Small intestine (tissue), 7 donors: Measurements from ENCODE around the gene PFN1. TPM values are rescaled to one million over a fixed set of nuclear protein-coding genes. Genes with fewer than 3 reads are reported as not detected.

Experiments
- DNase-seq, 2 donors: peaks; one replicate each; pipeline versions ENCODE4 v3.0.0 to v3.0.0-alpha.2; 2013
- FAIRE-seq: peaks from 2 replicates; lab custom pipeline; 2012; peaks lifted over from hg19 to GRCh38; lab: Jason Lieb, UNC
- H3K27ac ChIP-seq, 3 donors: one replicate each; pipeline ENCODE4 v1.5.1; 2013; ENCODE audit warnings: low read length in 2 of 3, mild to moderate bottlenecking in 2 of 3, control low read depth in 1 of 3, inconsistent platforms in 1 of 3, low read depth in 1 of 3, moderate library complexity in 1 of 3
- H3K27me3 ChIP-seq, 3 donors: one replicate each; pipeline ENCODE4 v1.6.1; 2013; ENCODE audit warnings: low read length in 3 of 3, inconsistent platforms in 1 of 3; ENCODE audit not compliant: control insufficient read depth in 3 of 3, insufficient read depth in 3 of 3
- H3K36me3 ChIP-seq, 3 donors: one replicate each; pipeline ENCODE4 v1.6.1; 2013; ENCODE audit warnings: low read length in 3 of 3, inconsistent platforms in 1 of 3, low read depth in 1 of 3, mild to moderate bottlenecking in 1 of 3, moderate library complexity in 1 of 3; ENCODE audit not compliant: control insufficient read depth in 3 of 3, insufficient read depth in 2 of 3
- H3K4me1 ChIP-seq, 3 donors: one replicate each; pipeline ENCODE4 v1.6.1; 2013; ENCODE audit warnings: low read length in 2 of 3, inconsistent platforms in 1 of 3, low read depth in 1 of 3, mild to moderate bottlenecking in 1 of 3, moderate library complexity in 1 of 3; ENCODE audit not compliant: control insufficient read depth in 3 of 3, insufficient read depth in 2 of 3
- H3K4me3 ChIP-seq, 3 donors: one replicate each; pipeline ENCODE4 v1.5.1; 2013; ENCODE audit warnings: low read length in 3 of 3, control low read depth in 1 of 3, inconsistent platforms in 1 of 3, low read depth in 1 of 3, mild to moderate bottlenecking in 1 of 3, moderate library complexity in 1 of 3
- H3K9me3 ChIP-seq, 2 donors: one replicate each; pipeline ENCODE4 v1.6.1; 2013; ENCODE audit warnings: low read depth in 1 of 2, low read length in 1 of 2; ENCODE audit not compliant: control insufficient read depth in 2 of 2, insufficient read depth in 1 of 2
- WGBS, 3 donors: extraction: QIAGEN DNeasy Blood & Tissue Kit; methylation state at CpG; one replicate each; pipeline ENCODE4 v1.1.7; 2013; 5-methylcytosine and 5-hydroxymethylcytosine counted together
- polyA plus RNA-seq, 4 donors: library from polyadenylated mRNA; stranded (reverse) in 3 of 4; unstranded in 1 of 4; fragments of 200-250 nt in 3 of 4; fragments of 120-200 nt in 1 of 4; gene quantifications; one replicate each; pipeline versions ENCODE4 v1.2.1 to v1.2.3, GENCODE V29; 2013
- donor health status: healthy with polysubstance abuse.
- donor health status: control.
- donor health status: control.
- donor health status: Bipolar disorder and iron deficiency.
- donor health status: healthy.

PFN1 gene
- polyA plus RNA-seq, 4 donors = 501 to 1,180 (median 908) TPM

DNA sequence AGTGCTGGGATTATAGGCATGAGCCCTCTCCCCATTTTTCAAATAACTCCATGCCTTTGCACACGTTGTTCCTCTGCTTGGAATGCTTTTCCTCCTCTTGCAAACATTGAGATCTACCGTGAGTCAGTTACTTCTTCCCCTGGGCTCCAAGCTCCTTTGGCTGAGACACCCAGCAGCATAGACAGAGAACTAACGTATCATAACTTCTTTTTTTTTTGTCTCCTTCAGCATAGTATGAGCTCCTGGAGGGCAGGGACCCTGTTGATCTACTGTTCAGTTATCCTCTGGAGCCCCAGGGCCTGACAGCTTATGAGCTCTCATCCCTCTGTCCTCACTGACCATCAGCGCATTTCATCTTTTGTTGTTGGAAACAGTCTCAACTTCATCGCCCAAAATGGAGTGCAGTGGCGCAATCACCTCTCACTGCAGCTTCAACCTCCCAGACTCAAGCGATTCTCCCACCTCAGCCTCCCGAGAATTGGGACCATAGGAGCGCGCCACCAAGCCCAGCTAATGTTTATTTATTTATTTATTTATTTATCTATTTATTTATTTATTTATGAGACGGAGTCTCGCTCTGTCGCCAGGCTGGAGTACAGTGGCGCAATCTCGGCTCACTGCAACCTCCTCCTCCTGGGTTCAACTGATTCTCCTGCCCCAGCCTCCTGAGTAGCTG lies 17.1 kb upstream of the PFN1 start:
- Histone ChIP-seq H3K36me3 (peaks cover 0 to 44% (median 0%) of the 10 kb centered on the region in 3 donors), H3K9me3 (no peaks in the 10 kb centered on the region), H3K27me3 (no peaks in the 10 kb centered on the region), H3K4me3 (no peak overlapping the region), H3K27ac (no peak overlapping the region), H3K4me1 (peaks cover 0 to 25% (median 4%) of the 10 kb centered on the region in 3 donors)
- DNase-seq = no peak
- FAIRE-seq = no peak
- 97 to 99% (median 97%) methylated on average over 15 of the region's 15 CpGs for WGBS, 3 donors

DNA sequence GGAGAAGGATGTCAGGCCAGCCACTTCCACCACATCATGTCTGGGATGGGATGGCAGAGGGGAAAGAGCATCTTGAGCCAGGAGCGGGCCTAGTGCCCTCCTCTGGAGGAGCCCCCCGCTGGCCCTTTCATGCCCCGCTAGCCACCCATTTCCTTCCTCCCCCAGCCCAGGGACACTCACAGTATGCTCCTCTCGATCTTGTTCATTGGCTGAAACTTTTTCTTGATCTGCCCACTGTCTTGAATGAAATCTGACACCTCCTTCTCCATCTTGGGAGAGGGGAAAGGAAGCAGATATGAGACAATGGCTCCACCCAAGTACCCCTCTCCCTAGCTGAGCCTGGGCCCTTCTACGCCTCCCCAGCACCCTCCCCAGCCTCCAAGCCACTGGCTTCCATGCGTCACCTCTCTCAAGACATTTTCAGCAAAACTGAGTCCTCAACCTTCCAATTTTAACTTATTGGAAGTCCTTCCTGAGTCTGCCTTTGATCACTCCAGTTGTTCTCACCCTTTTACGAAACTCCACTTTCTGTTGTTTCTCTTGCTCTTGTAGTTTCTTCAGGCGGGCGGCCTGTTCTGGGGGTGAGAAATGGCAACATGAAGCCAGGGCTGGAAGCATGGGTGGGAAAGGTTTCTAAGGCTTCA lies 12.1 kb upstream of the PFN1 start:
- H3K27ac ChIP-seq = no peak overlapping the region
- no peaks in the 10 kb centered on the region for H3K27me3 ChIP-seq
- no peak overlapping the region for H3K4me3 ChIP-seq
- H3K4me1 ChIP-seq = peaks cover 0 to 11% (median 4%) of the 10 kb centered on the region in 3 donors
- FAIRE-seq = no peak
- no peak for DNase-seq
- H3K36me3 ChIP-seq = peaks cover 0 to 51% (median 0%) of the 10 kb centered on the region in 3 donors
- H3K9me3 ChIP-seq = no peaks in the 10 kb centered on the region
- WGBS, 3 donors = 89 to 97% (median 92%) methylated on average over 9 of the region's 9 CpGs

- H3K4me1 ChIP-seq = peaks cover 0 to 11% (median 4%) of the 10 kb centered on the region in 3 donors
- peak; percentile 57 to 77 for DNase-seq
- H3K27me3 ChIP-seq = no peaks in the 10 kb centered on the region
- 32 to 69% (median 45%) methylated on average over 18 of the region's 18 CpGs for WGBS, 3 donors
- H3K27ac ChIP-seq = peak overlapping the region; percentile 6 to 53 (median 17)
- no peak for FAIRE-seq
- peaks cover 0 to 47% (median 0%) of the 10 kb centered on the region in 3 donors for H3K36me3 ChIP-seq
- H3K9me3 ChIP-seq = no peaks in the 10 kb centered on the region
- H3K4me3 ChIP-seq = no peak overlapping the region
Measured at GRCh38 chr17:4959261-4959965, 11.1 kb upstream of the PFN1 start.

GRCh38 chr17:4958102-4958501 lies 9.8 kb upstream of the PFN1 start:
- WGBS, 3 donors = 31 to 75% (median 44%) methylated on average over 3 of the region's 3 CpGs
- Histone ChIP-seq H3K27me3 (no peaks in the 10 kb centered on the region), H3K36me3 (peaks cover 0 to 49% (median 0%) of the 10 kb centered on the region in 3 donors), H3K27ac (no peak overlapping the region), H3K4me1 (peaks cover 0 to 11% (median 4%) of the 10 kb centered on the region in 3 donors), H3K9me3 (no peaks in the 10 kb centered on the region), H3K4me3 (no peak overlapping the region)
- no peak for FAIRE-seq
- DNase-seq = no peak

GRCh38 chr17:4956493-4957061 lies 8.2 kb upstream of the PFN1 start:
- Histone ChIP-seq H3K27me3 (no peaks in the 10 kb centered on the region), H3K36me3 (peaks cover 0 to 40% (median 0%) of the 10 kb centered on the region in 3 donors), H3K4me1 (peaks cover 0 to 14% (median 4%) of the 10 kb centered on the region in 3 donors), H3K27ac (no peak overlapping the region), H3K4me3 (no peak overlapping the region), H3K9me3 (no peaks in the 10 kb centered on the region)
- DNase-seq = peak in 1 of 2 donors; percentile 27
- no peak for FAIRE-seq
- 84 to 88% (median 88%) methylated on average over 10 of the region's 10 CpGs for WGBS, 3 donors

DNA sequence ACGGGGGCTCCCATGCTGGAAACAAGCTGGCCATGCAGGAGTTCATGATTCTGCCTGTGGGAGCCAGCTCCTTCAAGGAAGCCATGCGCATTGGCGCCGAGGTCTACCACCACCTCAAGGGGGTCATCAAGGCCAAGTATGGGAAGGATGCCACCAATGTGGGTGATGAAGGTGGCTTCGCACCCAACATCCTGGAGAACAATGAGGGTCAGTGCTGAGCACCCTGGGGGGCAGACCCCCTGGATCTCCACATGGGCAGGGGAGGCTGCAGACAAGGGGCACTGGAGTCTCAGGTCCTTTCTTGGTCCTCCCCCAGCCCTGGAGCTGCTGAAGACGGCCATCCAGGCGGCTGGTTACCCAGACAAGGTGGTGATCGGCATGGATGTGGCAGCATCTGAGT lies 6.8 kb upstream of the PFN1 start:
- no peak for FAIRE-seq
- Histone ChIP-seq H3K36me3 (peaks cover 0 to 29% (median 0%) of the 10 kb centered on the region in 3 donors), H3K4me3 (no peak overlapping the region), H3K9me3 (no peaks in the 10 kb centered on the region), H3K27ac (no peak overlapping the region), H3K4me1 (peaks cover 4 to 29% (median 4%) of the 10 kb centered on the region in 3 donors), H3K27me3 (no peaks in the 10 kb centered on the region)
- 94 to 99% (median 97%) methylated on average over 8 of the region's 8 CpGs for WGBS, 3 donors
- no peak for DNase-seq

- H3K4me3 ChIP-seq = no peak overlapping the region
- 71 to 77% (median 71%) methylated on average over 14 of the region's 14 CpGs for WGBS, 3 donors
- H3K36me3 ChIP-seq = peaks cover 0 to 17% (median 0%) of the 10 kb centered on the region in 3 donors
- no peaks in the 10 kb centered on the region for H3K27me3 ChIP-seq
- H3K27ac ChIP-seq = no peak overlapping the region
- DNase-seq (no peak), FAIRE-seq (no peak)
- peaks cover 0 to 19% (median 4%) of the 10 kb centered on the region in 3 donors for H3K4me1 ChIP-seq
- no peaks in the 10 kb centered on the region for H3K9me3 ChIP-seq
Measured at GRCh38 chr17:4953451-4953961, 5.2 kb upstream of the PFN1 start.

- H3K27me3 ChIP-seq = no peaks in the 10 kb centered on the region
- H3K4me3 ChIP-seq = no peak overlapping the region
- H3K9me3 ChIP-seq = no peaks in the 10 kb centered on the region
- peaks cover 0 to 9% (median 0%) of the 10 kb centered on the region in 3 donors for H3K36me3 ChIP-seq
- H3K27ac ChIP-seq = peak overlapping the region in 1 of 3 donors; percentile 100
- no peak for FAIRE-seq
- peaks cover 0 to 22% (median 7%) of the 10 kb centered on the region in 3 donors for H3K4me1 ChIP-seq
- WGBS, 3 donors = 83 to 93% (median 85%) methylated on average over 3 of the region's 3 CpGs
- DNase-seq = no peak
Measured at GRCh38 chr17:4951486-4951885, 3.2 kb upstream of the PFN1 start.
